Keratinocyte (primary cell): Measurements from ENCODE around the gene ANKRD27. TPM values are rescaled to one million over a fixed set of nuclear protein-coding genes. Genes with fewer than 3 reads are reported as not detected.
"Not testable (repeated sequence)": the region's sequence is repeated elsewhere in the genome, so short reads cannot be mapped to it uniquely, and the experiment has no call there.

ENCODE experiments used
- DNase-seq: peaks from one replicate; pipeline ENCODE4 v3.0.0-alpha.2; 2011; ENCODE audit warnings: low read depth, missing footprints, low spot score
- FAIRE-seq: peaks from 2 replicates; lab custom pipeline; 2011; peaks lifted over from hg19 to GRCh38; lab: Jason Lieb, UNC
- H2AFZ ChIP-seq: 2 replicates; pipeline ENCODE4 v1.6.0; 2012; ENCODE audit warnings: low read length, control low read depth, inconsistent platforms; ENCODE audit not compliant: control insufficient read depth
- H3K27ac ChIP-seq: 2 replicates; pipeline ENCODE4 v1.5.1; 2011; ENCODE audit warnings: low read length; ENCODE audit not compliant: control insufficient read depth, insufficient read depth
- H3K27me3 ChIP-seq: 3 replicates; pipeline ENCODE4 v1.6.0; 2011; ENCODE audit warnings: low read length; ENCODE audit not compliant: control insufficient read depth, insufficient read depth; ENCODE audit errors: extremely low read depth
- H3K36me3 ChIP-seq, 2 experiments: 2 replicates in 1 of 2; 3 replicates in 1 of 2; pipeline ENCODE4 v1.5.1; 2011; ENCODE audit warnings: low read length in 2 of 2, mild to moderate bottlenecking in 1 of 2; ENCODE audit not compliant: control insufficient read depth in 2 of 2, insufficient read depth in 2 of 2; ENCODE audit errors: extremely low read depth in 1 of 2
- H3K4me1 ChIP-seq: 3 replicates; pipeline ENCODE4 v1.5.1; 2011; ENCODE audit warnings: low read length; ENCODE audit not compliant: control insufficient read depth, insufficient read depth; ENCODE audit errors: extremely low read depth
- H3K4me2 ChIP-seq: 3 replicates; pipeline ENCODE4 v1.6.0; 2011; ENCODE audit warnings: low read depth, low read length; ENCODE audit not compliant: control insufficient read depth, insufficient read depth; ENCODE audit errors: extremely low read depth
- H3K4me3 ChIP-seq, 3 experiments: fragments of 200-600 bp in 1 of 3; sonication (generic) in 1 of 3; 2 replicates in 2 of 3; 3 replicates in 1 of 3; pipeline ENCODE4 v1.5.1; 2011 to 2016; ENCODE audit warnings: low read length in 3 of 3, mild to moderate bottlenecking in 3 of 3, control low read depth in 2 of 3, inconsistent platforms in 1 of 3, low read depth in 1 of 3, mixed read lengths in 1 of 3, mixed run types in 1 of 3, moderate library complexity in 1 of 3; ENCODE audit not compliant: control insufficient read depth in 2 of 3, insufficient read depth in 2 of 3; ENCODE audit errors: extremely low read depth in 1 of 3
- H3K79me2 ChIP-seq: 2 replicates; pipeline ENCODE4 v1.6.0; 2012; ENCODE audit warnings: low read length; ENCODE audit not compliant: control insufficient read depth, insufficient read depth
- H3K9ac ChIP-seq: 3 replicates; pipeline ENCODE4 v1.6.0; 2011; ENCODE audit warnings: low read length; ENCODE audit not compliant: control insufficient read depth, insufficient read depth; ENCODE audit errors: extremely low read depth
- H3K9me1 ChIP-seq: 3 replicates; pipeline ENCODE4 v1.6.0; 2011; ENCODE audit warnings: low read length; ENCODE audit not compliant: control insufficient read depth, insufficient read depth; ENCODE audit errors: extremely low read depth
- H3K9me3 ChIP-seq: 2 replicates; pipeline ENCODE4 v1.5.1; 2012; ENCODE audit warnings: low read depth, low read length; ENCODE audit not compliant: control insufficient read depth
- H4K20me1 ChIP-seq: 3 replicates; pipeline ENCODE4 v1.6.0; 2011; ENCODE audit warnings: low read length; ENCODE audit not compliant: control insufficient read depth, insufficient read depth; ENCODE audit errors: extremely low read depth
- CTCF ChIP-seq, 3 experiments: IDR thresholded peaks in 1 of 3; conservative IDR thresholded peaks in 1 of 3; optimal IDR thresholded peaks in 1 of 3; 2 replicates in 2 of 3; 3 replicates in 1 of 3; pipeline versions ENCODE3 to v1.5.1; 2011; ENCODE audit warnings: low read length in 3 of 3, mild to moderate bottlenecking in 3 of 3, moderate library complexity in 2 of 3, control low read depth in 1 of 3, inconsistent platforms in 1 of 3; ENCODE audit not compliant: insufficient read depth in 2 of 3; ENCODE audit errors: extremely low read depth in 1 of 3
- EZH2 ChIP-seq: IDR thresholded peaks from one replicate; pipeline ENCODE4 v1.6.1; 2012; ENCODE audit warnings: inconsistent platforms, mild to moderate bottlenecking, low read length, moderate library complexity
- dilution Hi-C: fragments of 300-500 bp; cut with MboI; formaldehyde crosslinking; loops from one replicate; pipeline ENCODE4 v1.7.0; 2020; ENCODE audit warnings: low sequenced_read_pairs; ENCODE audit not compliant: extremely low pct_ligation_motif_present
- polyA plus RNA-seq, 5 experiments: library from polyadenylated mRNA; depleted of rRNA in 3 of 5; stranded (reverse) in 3 of 5; stranded (forward) in 1 of 5; unstranded in 1 of 5; fragments of >200 nt; gene quantifications; 1 replicate in 1 of 5; 2 replicates in 3 of 5; 3 replicates in 1 of 5; pipeline versions ENCODE4 v1.2.1 to v1.2.3, GENCODE V29; 2011 to 2012; ENCODE audit warnings: missing spikeins in 2 of 5, low read depth in 1 of 5, low replicate concordance in 1 of 5

ANKRD27 gene
- polyA plus RNA-seq, 1 donor (not counting 4 experiments of a cell fraction or from before 2014, with no cell fraction given) = 34.5 TPM

- TF ChIP-seq EZH2 (no peak), CTCF (optimal IDR thresholded peaks at IDR 0.05 in 1 of 3, IDR thresholded peaks at IDR 0.05 in 1 of 3, conservative IDR thresholded peaks at IDR 0.05 in 1 of 3; ENCODE audit: extremely low read depth in 1 of 3, insufficient read depth in 2 of 3, low read length in 3 of 3) (no peak)
- peaks cover 40% of the 10 kb centered on the region for H3K79me2 ChIP-seq
Observed at GRCh38 chr19:32658527-32658926, 16.5 kb downstream of the ANKRD27 start.

DNA sequence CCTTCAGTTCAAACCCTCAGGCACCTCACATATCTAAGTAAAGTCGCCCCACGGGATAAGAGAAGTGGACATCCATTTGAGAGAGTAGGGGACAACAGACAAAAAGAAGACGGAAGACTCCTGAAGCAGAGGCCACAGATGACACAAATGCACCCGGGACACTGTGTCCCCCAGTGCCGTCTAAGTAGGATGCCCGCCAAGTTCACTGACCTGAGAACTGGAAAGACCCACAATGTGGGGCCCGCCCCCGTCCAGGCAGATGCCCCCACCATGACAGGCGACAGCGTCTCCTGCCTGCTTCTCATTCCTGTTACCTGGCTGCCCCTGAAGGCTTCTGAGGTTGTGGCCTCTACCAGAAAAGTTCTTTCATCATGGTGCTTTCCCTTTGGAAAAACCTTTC, 16.9 kb downstream of the ANKRD27 start:
- Histone ChIP-seq H3K79me2 (peaks cover 37% of the 10 kb centered on the region), H3K9me3 (no peaks in the 10 kb centered on the region), H3K4me2 (no peak overlapping the region), H3K36me3 (peaks cover 7 to 14% of the 10 kb centered on the region in 2 experiments), H3K9me1 (no peaks in the 10 kb centered on the region), H3K27ac (no peak overlapping the region), H3K9ac (no peak overlapping the region), H4K20me1 (peaks cover 2% of the 10 kb centered on the region), H3K27me3 (no peaks in the 10 kb centered on the region), H2AFZ (no peak overlapping the region), H3K4me1 (no peaks in the 10 kb centered on the region), H3K4me3 (no peak overlapping the region)
- FAIRE-seq = no peak
- dilution Hi-C loops = no loop called here
- TF ChIP-seq EZH2 = no peak
- TF ChIP-seq CTCF (optimal IDR thresholded peaks at IDR 0.05 in 1 of 3, IDR thresholded peaks at IDR 0.05 in 1 of 3, conservative IDR thresholded peaks at IDR 0.05 in 1 of 3; ENCODE audit: extremely low read depth in 1 of 3, insufficient read depth in 2 of 3, low read length in 3 of 3) = no peak
- no peak for DNase-seq

More at GRCh38 chr19:32658527-32658926, 16.5 kb downstream of the ANKRD27 start:
- Histone ChIP-seq H3K9ac (no peak overlapping the region), H3K4me2 (no peak overlapping the region), H3K4me1 (no peaks in the 10 kb centered on the region), H3K4me3 (no peak overlapping the region), H3K36me3 (peaks cover 7 to 14% of the 10 kb centered on the region in 2 experiments), H3K9me1 (no peaks in the 10 kb centered on the region), H2AFZ (no peak overlapping the region), H4K20me1 (peaks cover 2% of the 10 kb centered on the region), H3K27ac (no peak overlapping the region), H3K27me3 (no peaks in the 10 kb centered on the region), H3K9me3 (no peaks in the 10 kb centered on the region)
- dilution Hi-C loops = no loop called here
- DNase-seq (no peak), FAIRE-seq (no peak)

DNA sequence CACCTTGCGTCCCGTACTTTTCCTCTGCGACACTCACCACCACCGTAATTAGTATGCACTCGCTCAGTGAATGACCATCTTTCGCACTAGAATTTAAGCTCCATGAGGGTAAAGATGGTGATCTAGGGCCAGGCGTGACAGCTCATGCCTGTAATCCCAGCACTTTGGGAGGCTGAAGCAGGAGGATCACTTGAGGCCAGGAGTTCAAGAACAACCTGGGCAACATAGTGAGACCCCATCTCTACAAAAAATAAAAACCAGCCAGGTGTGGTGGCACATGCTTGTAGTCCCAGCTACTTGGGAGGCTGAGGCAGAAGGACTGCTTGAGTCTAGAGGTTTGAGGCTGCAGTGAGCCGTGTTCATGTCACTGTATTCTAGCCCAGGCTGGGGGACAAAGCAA, 18.6 kb downstream of the ANKRD27 start:
- H3K27me3 ChIP-seq, FAIRE-seq, dilution Hi-C loops, H3K9me3 ChIP-seq, H3K4me1 ChIP-seq, H3K9ac ChIP-seq, H2AFZ ChIP-seq, H4K20me1 ChIP-seq, DNase-seq, H3K4me3 ChIP-seq, H3K4me2 ChIP-seq, H3K9me1 ChIP-seq, H3K27ac ChIP-seq: not testable (repeated sequence)
- Histone ChIP-seq H3K79me2 (peaks cover 26% of the 10 kb centered on the region), H3K36me3 (peaks cover 6 to 11% of the 10 kb centered on the region in 2 experiments)
